Prostate gland (tissue), 2 donors: ENCODE results near the gene SEMG2.

Source experiments
- POLR2A ChIP-seq: fragments of 450-650 bp; IDR thresholded peaks from one replicate; pipeline ENCODE4 v1.6.1; 2016; ENCODE audit warnings: antibody characterized with exemption, mild to moderate bottlenecking
- POLR2AphosphoS5 ChIP-seq: sonication (generic); formaldehyde crosslinking; IDR thresholded peaks from one replicate; pipeline ENCODE4 v1.6.1; 2017; ENCODE audit warnings: antibody characterized with exemption
- TF ChIP-seq, protein P1 (sequence below), 4 experiments: fragments of 200-600 bp in 2 of 4; fragments of 450-650 bp in 2 of 4; sonication (generic) in 2 of 4; IDR thresholded peaks; 1 replicate in 3 of 4; 2 replicates in 1 of 4; pipeline ENCODE4 v1.5.1; 2016 to 2019; ENCODE audit warnings: antibody characterized with exemption in 4 of 4, mild to moderate bottlenecking in 2 of 4, moderate library complexity in 2 of 4

DNA sequence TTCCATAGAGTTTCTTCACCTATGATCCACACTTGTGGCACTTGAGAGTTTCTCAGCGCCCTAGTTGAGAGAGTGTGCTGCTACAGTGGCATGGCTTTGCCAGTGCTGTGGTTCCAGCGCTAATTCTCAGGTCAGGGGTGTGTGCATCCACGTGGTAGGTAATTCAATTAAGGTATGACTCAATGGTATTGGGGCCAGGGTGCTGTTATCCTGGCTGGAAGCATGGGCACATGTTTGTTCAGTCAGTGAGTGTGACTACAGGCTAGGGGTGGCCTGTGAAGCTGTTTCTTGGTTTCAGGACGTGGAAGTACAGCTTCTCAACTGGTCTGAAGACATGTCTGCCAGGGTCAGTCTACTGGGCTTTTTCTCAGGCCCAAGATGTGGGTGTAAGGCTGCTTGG, 3.0 kb upstream of the SEMG2 start:
- TF ChIP-seq, protein P1, sequence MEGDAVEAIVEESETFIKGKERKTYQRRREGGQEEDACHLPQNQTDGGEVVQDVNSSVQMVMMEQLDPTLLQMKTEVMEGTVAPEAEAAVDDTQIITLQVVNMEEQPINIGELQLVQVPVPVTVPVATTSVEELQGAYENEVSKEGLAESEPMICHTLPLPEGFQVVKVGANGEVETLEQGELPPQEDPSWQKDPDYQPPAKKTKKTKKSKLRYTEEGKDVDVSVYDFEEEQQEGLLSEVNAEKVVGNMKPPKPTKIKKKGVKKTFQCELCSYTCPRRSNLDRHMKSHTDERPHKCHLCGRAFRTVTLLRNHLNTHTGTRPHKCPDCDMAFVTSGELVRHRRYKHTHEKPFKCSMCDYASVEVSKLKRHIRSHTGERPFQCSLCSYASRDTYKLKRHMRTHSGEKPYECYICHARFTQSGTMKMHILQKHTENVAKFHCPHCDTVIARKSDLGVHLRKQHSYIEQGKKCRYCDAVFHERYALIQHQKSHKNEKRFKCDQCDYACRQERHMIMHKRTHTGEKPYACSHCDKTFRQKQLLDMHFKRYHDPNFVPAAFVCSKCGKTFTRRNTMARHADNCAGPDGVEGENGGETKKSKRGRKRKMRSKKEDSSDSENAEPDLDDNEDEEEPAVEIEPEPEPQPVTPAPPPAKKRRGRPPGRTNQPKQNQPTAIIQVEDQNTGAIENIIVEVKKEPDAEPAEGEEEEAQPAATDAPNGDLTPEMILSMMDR (IDR thresholded peaks at IDR 0.05): no peak
- no peak for TF ChIP-seq POLR2AphosphoS5
- TF ChIP-seq POLR2A: no peak
